ENCODE data around the gene ALPI. TPM values are rescaled to one million over a fixed set of nuclear protein-coding genes. Genes with fewer than 3 reads are reported as not detected.

The ALPI gene
- total RNA-seq, 1 experiment from 2014 or later = not detected

DNA sequence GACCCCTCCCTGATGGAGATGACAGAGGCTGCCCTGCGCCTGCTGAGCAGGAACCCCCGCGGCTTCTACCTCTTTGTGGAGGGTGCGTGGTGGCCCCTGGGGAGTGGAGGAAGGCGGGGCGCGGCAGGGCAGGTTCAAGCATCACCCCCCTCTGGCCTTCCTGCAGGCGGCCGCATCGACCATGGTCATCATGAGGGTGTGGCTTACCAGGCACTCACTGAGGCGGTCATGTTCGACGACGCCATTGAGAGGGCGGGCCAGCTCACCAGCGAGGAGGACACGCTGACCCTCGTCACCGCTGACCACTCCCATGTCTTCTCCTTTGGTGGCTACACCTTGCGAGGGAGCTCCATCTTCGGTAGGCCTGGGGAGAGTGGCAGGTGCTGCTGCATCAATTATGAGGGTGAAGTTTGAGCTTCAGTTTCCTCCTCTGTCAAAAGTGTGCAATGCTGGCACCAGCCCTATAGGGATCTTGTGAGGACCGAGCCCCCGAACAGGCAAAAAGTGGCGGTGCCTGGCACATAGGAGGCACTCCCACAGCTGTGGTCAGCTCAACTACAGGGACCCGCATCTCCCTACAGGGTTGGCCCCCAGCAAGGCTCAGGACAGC is 2.2 kb downstream of the ALPI start:
- ATAC-seq (no peak), DNase-seq (no peak)
- Histone ChIP-seq H2AFZ (ENCODE audit: low read length) (no peak overlapping the region), H3F3A (ENCODE audit: low read length, unreplicated experiment) (no peaks in the 10 kb centered on the region), H3K79me2 (ENCODE audit: low read length) (no peaks in the 10 kb centered on the region), H3K9ac (ENCODE audit: low read length) (no peak overlapping the region), H3K4me1 (ENCODE audit: insufficient read depth, low read length) (no peaks in the 10 kb centered on the region), H3K9me2 (replicated peaks; ENCODE audit: low read length) (no peaks in the 10 kb centered on the region), H3K4me2 (ENCODE audit: low read length) (no peak overlapping the region), H3K27me3 (ENCODE audit: low read length) (peaks cover 12% of the 10 kb centered on the region), H4K20me1 (ENCODE audit: low read length) (no peaks in the 10 kb centered on the region), H3K27ac (ENCODE audit: low read length) (no peak overlapping the region), H3K4me3 (ENCODE audit: low read length) (no peak overlapping the region), H3K9me3 (ENCODE audit: low read length) (no peaks in the 10 kb centered on the region), H3K36me3 (ENCODE audit: low read depth, low read length) (no peaks in the 10 kb centered on the region)
- BruUV-seq (replicated peaks) = no TSS peak
- POLR2A ChIA-PET (ENCODE audit: unreplicated experiment) = no interaction called here
- CTCF ChIA-PET = no interaction called here
- TF ChIP-seq, protein P1, sequence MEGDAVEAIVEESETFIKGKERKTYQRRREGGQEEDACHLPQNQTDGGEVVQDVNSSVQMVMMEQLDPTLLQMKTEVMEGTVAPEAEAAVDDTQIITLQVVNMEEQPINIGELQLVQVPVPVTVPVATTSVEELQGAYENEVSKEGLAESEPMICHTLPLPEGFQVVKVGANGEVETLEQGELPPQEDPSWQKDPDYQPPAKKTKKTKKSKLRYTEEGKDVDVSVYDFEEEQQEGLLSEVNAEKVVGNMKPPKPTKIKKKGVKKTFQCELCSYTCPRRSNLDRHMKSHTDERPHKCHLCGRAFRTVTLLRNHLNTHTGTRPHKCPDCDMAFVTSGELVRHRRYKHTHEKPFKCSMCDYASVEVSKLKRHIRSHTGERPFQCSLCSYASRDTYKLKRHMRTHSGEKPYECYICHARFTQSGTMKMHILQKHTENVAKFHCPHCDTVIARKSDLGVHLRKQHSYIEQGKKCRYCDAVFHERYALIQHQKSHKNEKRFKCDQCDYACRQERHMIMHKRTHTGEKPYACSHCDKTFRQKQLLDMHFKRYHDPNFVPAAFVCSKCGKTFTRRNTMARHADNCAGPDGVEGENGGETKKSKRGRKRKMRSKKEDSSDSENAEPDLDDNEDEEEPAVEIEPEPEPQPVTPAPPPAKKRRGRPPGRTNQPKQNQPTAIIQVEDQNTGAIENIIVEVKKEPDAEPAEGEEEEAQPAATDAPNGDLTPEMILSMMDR (conservative IDR thresholded peaks at IDR 0.05; ENCODE audit: low read depth, low read length) = no peak
- no peak for TF ChIP-seq EZH2phosphoT487 (IDR thresholded peaks at IDR 0.05; ENCODE audit: borderline replicate concordance, low read length)
- no peak for TF ChIP-seq EZH2 (IDR thresholded peaks at IDR 0.05; ENCODE audit: low read length, unreplicated experiment)
- intact Hi-C loops (cut with micrococcal nuclease) = no loop called here

DNA sequence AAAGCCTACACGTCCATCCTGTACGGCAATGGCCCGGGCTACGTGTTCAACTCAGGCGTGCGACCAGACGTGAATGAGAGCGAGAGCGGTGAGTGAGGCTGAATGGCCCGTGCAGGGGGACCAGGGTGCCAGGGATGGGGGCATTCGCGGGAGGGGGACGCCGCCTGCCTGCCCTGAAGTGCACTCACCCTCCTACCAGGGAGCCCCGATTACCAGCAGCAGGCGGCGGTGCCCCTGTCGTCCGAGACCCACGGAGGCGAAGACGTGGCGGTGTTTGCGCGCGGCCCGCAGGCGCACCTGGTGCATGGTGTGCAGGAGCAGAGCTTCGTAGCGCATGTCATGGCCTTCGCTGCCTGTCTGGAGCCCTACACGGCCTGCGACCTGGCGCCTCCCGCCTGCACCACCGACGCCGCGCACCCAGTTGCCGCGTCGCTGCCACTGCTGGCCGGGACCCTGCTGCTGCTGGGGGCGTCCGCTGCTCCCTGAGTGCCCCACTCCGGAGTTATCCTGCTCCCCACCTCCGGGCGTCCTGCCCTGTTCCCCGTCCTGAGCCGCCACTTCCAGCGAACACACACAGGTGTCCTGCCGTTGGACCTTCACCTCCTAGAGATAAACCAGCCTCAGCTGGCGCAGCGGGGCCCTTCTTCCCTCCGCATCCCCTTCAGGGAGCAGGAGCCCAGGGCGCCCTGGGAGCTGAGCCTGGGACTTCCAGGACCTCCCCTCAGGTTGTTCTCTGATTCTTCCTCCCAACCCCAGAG is 2.9 kb downstream of the ALPI start:
- intact Hi-C loops (cut with micrococcal nuclease) = no loop called here
- peaks cover 15% of the 10 kb centered on the region for H3K27me3 ChIP-seq (ENCODE audit: low read length)
- CTCF ChIA-PET = no interaction called here

More for the DNA sequence above, 2.9 kb downstream of the ALPI start:
- Histone ChIP-seq H3K9ac (ENCODE audit: low read length) (no peak overlapping the region), H3K79me2 (ENCODE audit: low read length) (no peaks in the 10 kb centered on the region), H3K9me2 (replicated peaks; ENCODE audit: low read length) (no peaks in the 10 kb centered on the region), H3K9me3 (ENCODE audit: low read length) (no peaks in the 10 kb centered on the region), H3K36me3 (ENCODE audit: low read depth, low read length) (no peaks in the 10 kb centered on the region), H4K20me1 (ENCODE audit: low read length) (no peaks in the 10 kb centered on the region), H3K27ac (ENCODE audit: low read length) (no peak overlapping the region), H3K4me3 (ENCODE audit: low read length) (no peak overlapping the region), H3K4me1 (ENCODE audit: insufficient read depth, low read length) (no peaks in the 10 kb centered on the region), H3K4me2 (ENCODE audit: low read length) (no peak overlapping the region), H3F3A (ENCODE audit: low read length, unreplicated experiment) (no peaks in the 10 kb centered on the region), H2AFZ (ENCODE audit: low read length) (no peak overlapping the region)
- POLR2A ChIA-PET (ENCODE audit: unreplicated experiment) = no interaction called here
- no peak for DNase-seq
- no peak for ATAC-seq
- no TSS peak for BruUV-seq (replicated peaks)
- TF ChIP-seq, protein P1 (conservative IDR thresholded peaks at IDR 0.05; ENCODE audit: low read depth, low read length) = no peak
- TF ChIP-seq EZH2 (IDR thresholded peaks at IDR 0.05; ENCODE audit: low read length, unreplicated experiment) (no peak), EZH2phosphoT487 (IDR thresholded peaks at IDR 0.05; ENCODE audit: borderline replicate concordance, low read length) (no peak)
